GM23338 (cell line): Measurements from ENCODE around the gene FHIT. TPM values are rescaled to one million over a fixed set of nuclear protein-coding genes. Genes with fewer than 3 reads are reported as not detected.

Experiments
- ATAC-seq: fragments of 200-7000 bp; cut with Tn5 transposase; 3 replicates; pipeline ENCODE4 v1.9.1; 2020
- DNase-seq: peaks from one replicate; pipeline ENCODE4 v3.0.0-alpha.2; 2015; ENCODE audit warnings: low spot score
- H2AFZ ChIP-seq: fragments of 200-600 bp; sonication (generic); 2 replicates; pipeline ENCODE4 v1.8.0; 2016; ENCODE audit warnings: antibody characterized with exemption, mild to moderate bottlenecking, moderate library complexity
- H3F3A ChIP-seq: fragments of 200-600 bp; sonication (generic); replicated peaks from 2 replicates; pipeline ENCODE4 v1.8.0; 2017; ENCODE audit warnings: antibody characterized with exemption, mixed run types, low read depth
- H3K27ac ChIP-seq: fragments of 200-600 bp; sonication (generic); 2 replicates; pipeline ENCODE4 v1.6.1; 2016; ENCODE audit warnings: low read depth
- H3K27me3 ChIP-seq: fragments of 200-600 bp; sonication (generic); 2 replicates; pipeline ENCODE4 v1.8.0; 2016; ENCODE audit warnings: mild to moderate bottlenecking, mixed run types, moderate library complexity; ENCODE audit not compliant: insufficient read depth
- H3K36me3 ChIP-seq: fragments of 200-600 bp; sonication (generic); 2 replicates; pipeline ENCODE4 v1.8.0; 2016; ENCODE audit warnings: mild to moderate bottlenecking; ENCODE audit not compliant: insufficient read depth
- H3K4me1 ChIP-seq: fragments of 200-600 bp; sonication (generic); 2 replicates; pipeline ENCODE4 v1.8.0; 2016; ENCODE audit warnings: mild to moderate bottlenecking, moderate library complexity; ENCODE audit not compliant: insufficient read depth
- H3K4me2 ChIP-seq: fragments of 200-600 bp; sonication (generic); 2 replicates; pipeline ENCODE4 v1.7.1; 2017; ENCODE audit warnings: mixed run types
- H3K4me3 ChIP-seq: fragments of 200-600 bp; sonication (generic); 2 replicates; pipeline ENCODE4 v1.6.1; 2016; ENCODE audit warnings: mixed run types
- H3K79me2 ChIP-seq: fragments of 200-600 bp; sonication (generic); replicated peaks from 2 replicates; pipeline ENCODE4 v1.8.0; 2017; ENCODE audit warnings: mild to moderate bottlenecking; ENCODE audit not compliant: insufficient read depth
- H3K9me2 ChIP-seq: fragments of 200-600 bp; sonication (generic); 2 replicates; pipeline ENCODE4 v1.8.0; 2017; ENCODE audit not compliant: insufficient read depth
- H4K20me1 ChIP-seq: fragments of 200-600 bp; sonication (generic); replicated peaks from 2 replicates; pipeline ENCODE4 v1.8.0; 2017; ENCODE audit warnings: mild to moderate bottlenecking; ENCODE audit not compliant: insufficient read depth
- H3K27ac Mint-ChIP-seq: 2 replicates; pipeline ENCODE4 v1.8.0; 2020; ENCODE audit warnings: inconsistent platforms, mild to moderate bottlenecking, moderate library complexity, mixed read lengths
- H3K27me3 Mint-ChIP-seq: 3 replicates; pipeline ENCODE4 v1.8.0; 2022; ENCODE audit warnings: low read depth, mild to moderate bottlenecking, moderate library complexity, mixed read lengths, inconsistent platforms; ENCODE audit not compliant: insufficient read depth, poor library complexity
- H3K36me3 Mint-ChIP-seq: 3 replicates; pipeline ENCODE4 v1.8.0; 2021; ENCODE audit warnings: low read depth, mild to moderate bottlenecking, inconsistent platforms, moderate library complexity, mixed read lengths
- H3K4me1 Mint-ChIP-seq: 3 replicates; pipeline ENCODE4 v1.8.0; 2020; ENCODE audit warnings: mild to moderate bottlenecking, inconsistent platforms, mixed read lengths
- H3K4me3 Mint-ChIP-seq: 3 replicates; pipeline ENCODE4 v1.8.0; 2021; ENCODE audit warnings: moderate library complexity, mild to moderate bottlenecking, inconsistent platforms, mixed read lengths
- H3K9me3 Mint-ChIP-seq: 3 replicates; pipeline ENCODE4 v1.8.0; 2020; ENCODE audit warnings: moderate library complexity, mild to moderate bottlenecking, inconsistent platforms, mixed read lengths
- CREB1 ChIP-seq: fragments of 250-450 bp; sonication (Bioruptor Pico); IDR thresholded peaks from 2 replicates; pipeline ENCODE4 v1.5.0; 2020; ENCODE audit warnings: low read depth, mild to moderate bottlenecking, moderate library complexity
- CTCF ChIP-seq, 2 experiments: fragments of 200-600 bp in 1 of 2; sonication (generic) in 1 of 2; conservative IDR thresholded peaks; 2 replicates each; pipeline versions ENCODE4 v1.5.1 to v1.6.1; 2016 to 2017; ENCODE audit warnings: antibody characterized with exemption in 2 of 2, low read depth in 2 of 2, mild to moderate bottlenecking in 2 of 2, moderate library complexity in 1 of 2
- EZH2 ChIP-seq: fragments of 200-600 bp; sonication (generic); IDR thresholded peaks from one replicate; pipeline ENCODE4 v1.8.0; 2017; ENCODE audit warnings: antibody characterized with exemption, mild to moderate bottlenecking, low read depth; ENCODE audit not compliant: unreplicated experiment
- EZH2phosphoT487 ChIP-seq: fragments of 200-600 bp; sonication (generic); IDR thresholded peaks from one replicate; pipeline ENCODE4 v1.8.1; 2018; ENCODE audit warnings: antibody characterized with exemption; ENCODE audit not compliant: unreplicated experiment
- JUNB ChIP-seq: IDR thresholded peaks from one replicate; pipeline ENCODE4 v1.6.1; 2016; ENCODE audit warnings: antibody characterized with exemption; ENCODE audit not compliant: unreplicated experiment
- POLR2AphosphoS5 ChIP-seq: IDR thresholded peaks from 2 replicates; pipeline ENCODE4 v1.6.1; 2016; ENCODE audit warnings: antibody characterized with exemption, low read depth
- STAT1 ChIP-seq: IDR thresholded peaks from one replicate; pipeline ENCODE4 v1.6.1; 2016; ENCODE audit warnings: antibody characterized with exemption; ENCODE audit not compliant: unreplicated experiment
- ZNF114 ChIP-seq: fragments of 250-450 bp; sonication (Bioruptor Pico); IDR thresholded peaks from 2 replicates; pipeline ENCODE4 v1.5.0; 2020; ENCODE audit warnings: mild to moderate bottlenecking, moderate library complexity
- ZNF331 ChIP-seq: fragments of 250-450 bp; sonication (Bioruptor Pico); IDR thresholded peaks from 2 replicates; pipeline ENCODE4 v1.5.0; 2020; ENCODE audit warnings: low read depth, mild to moderate bottlenecking, moderate library complexity
- ZNF462 ChIP-seq: fragments of 250-450 bp; sonication (Bioruptor Pico); IDR thresholded peaks from 2 replicates; pipeline ENCODE4 v1.5.0; 2020; ENCODE audit warnings: mild to moderate bottlenecking, moderate library complexity
- polyA plus RNA-seq: library from polyadenylated mRNA; unstranded; fragments of >200 nt; fragmentation: Nextera tagmentation; extraction: Ambion mirVana; gene quantifications from 2 replicates; pipeline ENCODE4 v1.2.1, GENCODE V29; 2016
- total RNA-seq: library from RNA; depleted of rRNA; stranded (reverse); fragments of >200 nt; shearing (Covaris generic); gene quantifications from 2 replicates; pipeline ENCODE4 v1.2.3, GENCODE V29; 2014

FHIT gene
- total and polyA plus RNA-seq, 2 experiments from 2014 or later: 3.0 to 8.3 TPM

- no peak overlapping the region for H3K4me2 ChIP-seq
- H3K27ac Mint-ChIP-seq: no peak overlapping the region
- H3K4me1 ChIP-seq: no peaks in the 10 kb centered on the region
- H3K4me1 Mint-ChIP-seq: peaks cover 7% of the 10 kb centered on the region; the same call in 2 of the 3 replicates
- no peak for TF ChIP-seq EZH2
- no peak for TF ChIP-seq POLR2AphosphoS5
- no peak for TF ChIP-seq ZNF331 (CRISPR knock-in tag)
- no peak for TF ChIP-seq STAT1
- TF ChIP-seq ZNF114 (CRISPR knock-in tag): no peak
- no peak for TF ChIP-seq JUNB
- TF ChIP-seq EZH2phosphoT487: no peak
- TF ChIP-seq CREB1 (CRISPR knock-in tag): no peak
- no peak for TF ChIP-seq CTCF (conservative IDR thresholded peaks at IDR 0.05; ENCODE audit: low read depth in 2 of 2)
- no peak for TF ChIP-seq ZNF462 (CRISPR knock-in tag)
- no peak for DNase-seq
- no peaks in the 10 kb centered on the region for H3K36me3 ChIP-seq
- H4K20me1 ChIP-seq: no peaks in the 10 kb centered on the region
- no peak for ATAC-seq
- H3K9me3 Mint-ChIP-seq: no peaks in the 10 kb centered on the region
- no peaks in the 10 kb centered on the region for H3K79me2 ChIP-seq
- H2AFZ ChIP-seq: no peak overlapping the region
- no peaks in the 10 kb centered on the region for H3F3A ChIP-seq
- no peaks in the 10 kb centered on the region for H3K36me3 Mint-ChIP-seq
- H3K4me3 Mint-ChIP-seq: no peak overlapping the region
- no peaks in the 10 kb centered on the region for H3K27me3 Mint-ChIP-seq
- peaks cover 10% of the 10 kb centered on the region; the same call in 1 of the 2 replicates for H3K9me2 ChIP-seq
- no peak overlapping the region for H3K4me3 ChIP-seq
- H3K27ac ChIP-seq: no peak overlapping the region
- H3K27me3 ChIP-seq: no peaks in the 10 kb centered on the region
Observed at GRCh38 chr3:59791774-59792308, 1459.4 kb downstream of the FHIT start.
